H1 (cell line): ENCODE measurements around the gene NRXN3. TPM values are rescaled to one million over a fixed set of nuclear protein-coding genes. Genes with fewer than 3 reads are reported as not detected.

ENCODE experiments used
- POU5F1 ChIP-seq: IDR thresholded peaks from 2 replicates; pipeline ENCODE4 v1.6.1; 2011; ENCODE audit warnings: low read depth, mild to moderate bottlenecking, low read length, moderate library complexity
- polyA plus RNA-seq, 7 experiments: library from polyadenylated mRNA; depleted of rRNA in 3 of 7; stranded (reverse) in 5 of 7; unstranded in 2 of 7; fragments of >200 nt in 5 of 7; fragments of 200-250 nt in 2 of 7; gene quantifications; 1 replicate in 5 of 7; 2 replicates in 1 of 7; 4 replicates in 1 of 7; pipeline versions ENCODE4 v1.2.1 to v1.2.3, GENCODE V29; 2011 to 2013; ENCODE audit warnings: missing spikeins in 2 of 7, mixed read lengths in 2 of 7
- total RNA-seq: library from RNA; stranded (reverse); fragmentation: NEBNext Ultra II Directional; extraction: Animal tissue kit (Norgen Biotek cat#: 25700); gene quantifications from 2 replicates; pipeline ENCODE4 v1.2.1, GENCODE V29; 2021

Gene NRXN3
- total and polyA plus RNA-seq, 2 of the 8 experiments (the other 6 are each of a cell fraction or from before 2014, with no cell fraction given), result 2.6 to 4.1 TPM

GRCh38 chr14:78674820-78675219, 504.6 kb downstream of the NRXN3 start (continued):
- no peak for TF ChIP-seq POU5F1
